Measurements from ENCODE around the gene CRTC2. TPM values are rescaled to one million over a fixed set of nuclear protein-coding genes. Genes with fewer than 3 reads are reported as not detected.
A peak's percentile ranks its signal among the peaks of the same experiment; 100 is the strongest.

CRTC2 gene
- total and polyA plus RNA-seq, 2 donors (not counting 1 experiment from before 2014, with no cell fraction given), result 2.6 to 7.1 TPM

DNA sequence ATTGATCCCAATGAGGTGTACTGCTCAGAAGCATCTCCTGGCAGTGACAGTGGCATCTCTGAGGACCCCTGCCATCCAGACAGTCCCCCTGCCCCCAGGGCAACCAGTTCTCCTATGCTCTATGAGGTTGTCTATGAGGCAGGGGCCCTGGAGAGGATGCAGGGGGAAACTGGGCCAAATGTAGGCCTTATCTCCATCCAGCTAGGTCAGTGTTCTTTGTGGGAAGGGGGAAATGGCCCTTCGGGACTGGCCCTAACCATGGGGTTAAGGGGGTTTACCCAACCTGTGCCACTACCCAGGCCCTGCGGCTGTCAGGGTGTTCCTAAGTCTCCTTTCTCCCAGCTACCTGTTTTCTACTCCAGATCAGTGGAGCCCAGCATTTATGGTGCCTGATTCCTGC lies 10.6 kb upstream of the CRTC2 start:
- H2AFZ ChIP-seq (ENCODE audit: low read length), result no peak overlapping the region
- H3K36me3 ChIP-seq (ENCODE audit: control insufficient read depth, insufficient read depth, low read length), result peaks cover 7% of the 10 kb centered on the region
- TF ChIP-seq, protein P1, sequence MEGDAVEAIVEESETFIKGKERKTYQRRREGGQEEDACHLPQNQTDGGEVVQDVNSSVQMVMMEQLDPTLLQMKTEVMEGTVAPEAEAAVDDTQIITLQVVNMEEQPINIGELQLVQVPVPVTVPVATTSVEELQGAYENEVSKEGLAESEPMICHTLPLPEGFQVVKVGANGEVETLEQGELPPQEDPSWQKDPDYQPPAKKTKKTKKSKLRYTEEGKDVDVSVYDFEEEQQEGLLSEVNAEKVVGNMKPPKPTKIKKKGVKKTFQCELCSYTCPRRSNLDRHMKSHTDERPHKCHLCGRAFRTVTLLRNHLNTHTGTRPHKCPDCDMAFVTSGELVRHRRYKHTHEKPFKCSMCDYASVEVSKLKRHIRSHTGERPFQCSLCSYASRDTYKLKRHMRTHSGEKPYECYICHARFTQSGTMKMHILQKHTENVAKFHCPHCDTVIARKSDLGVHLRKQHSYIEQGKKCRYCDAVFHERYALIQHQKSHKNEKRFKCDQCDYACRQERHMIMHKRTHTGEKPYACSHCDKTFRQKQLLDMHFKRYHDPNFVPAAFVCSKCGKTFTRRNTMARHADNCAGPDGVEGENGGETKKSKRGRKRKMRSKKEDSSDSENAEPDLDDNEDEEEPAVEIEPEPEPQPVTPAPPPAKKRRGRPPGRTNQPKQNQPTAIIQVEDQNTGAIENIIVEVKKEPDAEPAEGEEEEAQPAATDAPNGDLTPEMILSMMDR (conservative IDR thresholded peaks at IDR 0.05 in 1 of 2, IDR thresholded peaks at IDR 0.05 in 1 of 2; ENCODE audit: low read depth in 1 of 2, low read length in 2 of 2), result no peak
- no peak for TF ChIP-seq EZH2 (IDR thresholded peaks at IDR 0.05; ENCODE audit: low read length, missing control alignments)
- no peak overlapping the region for H3K9ac ChIP-seq (ENCODE audit: insufficient read depth, low read length)
- DNase-seq (ENCODE audit: low read depth in 2 of 2), result no peak
- no peak overlapping the region for H3K27ac ChIP-seq (ENCODE audit: insufficient read depth, low read length)
- no peak overlapping the region for H3K4me2 ChIP-seq (ENCODE audit: extremely low read depth, insufficient read depth, low read length)
- H4K20me1 ChIP-seq (ENCODE audit: control insufficient read depth, extremely low read depth, insufficient read depth, low read length), result no peaks in the 10 kb centered on the region
- no peaks in the 10 kb centered on the region for H3K9me3 ChIP-seq (ENCODE audit: control insufficient read depth, insufficient read depth, low read depth, low read length)
- no peaks in the 10 kb centered on the region for H3K79me2 ChIP-seq (ENCODE audit: control insufficient read depth, insufficient read depth, low read length)
- no peaks in the 10 kb centered on the region for H3K27me3 ChIP-seq (ENCODE audit: control insufficient read depth, insufficient read depth, low read length)
- H3K4me3 ChIP-seq (replicated peaks in 1 of 4; ENCODE audit: control extremely low read depth in 1 of 4, insufficient read depth in 1 of 4, low read depth in 3 of 4, low read length in 4 of 4), result peak overlapping the region in 1 of 4 experiments; percentile 90
- H3K4me1 ChIP-seq (ENCODE audit: control insufficient read depth, extremely low read depth, insufficient read depth, low read length), result peaks cover 6% of the 10 kb centered on the region

- H3K9me3 ChIP-seq (ENCODE audit: control insufficient read depth, insufficient read depth, low read depth, low read length), result no peaks in the 10 kb centered on the region
- DNase-seq (ENCODE audit: low read depth in 2 of 2), result no peak
- H3K4me2 ChIP-seq (ENCODE audit: extremely low read depth, insufficient read depth, low read length), result peak overlapping the region; percentile 99
- no peaks in the 10 kb centered on the region for H3K79me2 ChIP-seq (ENCODE audit: control insufficient read depth, insufficient read depth, low read length)
- peaks cover 2% of the 10 kb centered on the region for H3K36me3 ChIP-seq (ENCODE audit: control insufficient read depth, insufficient read depth, low read length)
- H3K9ac ChIP-seq (ENCODE audit: insufficient read depth, low read length), result no peak overlapping the region
- H3K4me3 ChIP-seq (replicated peaks in 1 of 4; ENCODE audit: control extremely low read depth in 1 of 4, insufficient read depth in 1 of 4, low read depth in 3 of 4, low read length in 4 of 4), result peak overlapping the region; percentile 62 to 90 (median 81)
- H3K4me1 ChIP-seq (ENCODE audit: control insufficient read depth, extremely low read depth, insufficient read depth, low read length), result peaks cover 9% of the 10 kb centered on the region
- TF ChIP-seq EZH2 (IDR thresholded peaks at IDR 0.05; ENCODE audit: low read length, missing control alignments), result no peak
- TF ChIP-seq, protein P1 (conservative IDR thresholded peaks at IDR 0.05 in 1 of 2, IDR thresholded peaks at IDR 0.05 in 1 of 2; ENCODE audit: low read depth in 1 of 2, low read length in 2 of 2), result no peak
- H3K27ac ChIP-seq (ENCODE audit: insufficient read depth, low read length), result no peak overlapping the region
- H2AFZ ChIP-seq (ENCODE audit: low read length), result peak overlapping the region; percentile 69
- H3K27me3 ChIP-seq (ENCODE audit: control insufficient read depth, insufficient read depth, low read length), result no peaks in the 10 kb centered on the region
- H4K20me1 ChIP-seq (ENCODE audit: control insufficient read depth, extremely low read depth, insufficient read depth, low read length), result no peaks in the 10 kb centered on the region
These were observed 10.0 kb upstream of the CRTC2 start for GRCh38 chr1:153968408-153968807.

GRCh38 chr1:153968000-153968363 lies 9.6 kb upstream of the CRTC2 start:
- H3K27me3 ChIP-seq (ENCODE audit: control insufficient read depth, insufficient read depth, low read length), result no peaks in the 10 kb centered on the region
- DNase-seq (ENCODE audit: low read depth in 2 of 2), result no peak
- TF ChIP-seq, protein P1 (conservative IDR thresholded peaks at IDR 0.05 in 1 of 2, IDR thresholded peaks at IDR 0.05 in 1 of 2; ENCODE audit: low read depth in 1 of 2, low read length in 2 of 2), result no peak
- H4K20me1 ChIP-seq (ENCODE audit: control insufficient read depth, extremely low read depth, insufficient read depth, low read length), result no peaks in the 10 kb centered on the region
- peak overlapping the region; percentile 92 for H2AFZ ChIP-seq (ENCODE audit: low read length)
- peak overlapping the region; percentile 62 to 90 (median 81) for H3K4me3 ChIP-seq (replicated peaks in 1 of 4; ENCODE audit: control extremely low read depth in 1 of 4, insufficient read depth in 1 of 4, low read depth in 3 of 4, low read length in 4 of 4)
- H3K9ac ChIP-seq (ENCODE audit: insufficient read depth, low read length), result no peak overlapping the region
- H3K4me1 ChIP-seq (ENCODE audit: control insufficient read depth, extremely low read depth, insufficient read depth, low read length), result peaks cover 9% of the 10 kb centered on the region
- H3K27ac ChIP-seq (ENCODE audit: insufficient read depth, low read length), result no peak overlapping the region
- no peaks in the 10 kb centered on the region for H3K9me3 ChIP-seq (ENCODE audit: control insufficient read depth, insufficient read depth, low read depth, low read length)
- peaks cover 1% of the 10 kb centered on the region for H3K79me2 ChIP-seq (ENCODE audit: control insufficient read depth, insufficient read depth, low read length)
- peaks cover 2% of the 10 kb centered on the region for H3K36me3 ChIP-seq (ENCODE audit: control insufficient read depth, insufficient read depth, low read length)
- H3K4me2 ChIP-seq (ENCODE audit: extremely low read depth, insufficient read depth, low read length), result peak overlapping the region; percentile 99

All from fibroblast of lung (primary cell).